ENCODE measurements around the gene PIEZO1.

PIEZO1 gene, protein sequence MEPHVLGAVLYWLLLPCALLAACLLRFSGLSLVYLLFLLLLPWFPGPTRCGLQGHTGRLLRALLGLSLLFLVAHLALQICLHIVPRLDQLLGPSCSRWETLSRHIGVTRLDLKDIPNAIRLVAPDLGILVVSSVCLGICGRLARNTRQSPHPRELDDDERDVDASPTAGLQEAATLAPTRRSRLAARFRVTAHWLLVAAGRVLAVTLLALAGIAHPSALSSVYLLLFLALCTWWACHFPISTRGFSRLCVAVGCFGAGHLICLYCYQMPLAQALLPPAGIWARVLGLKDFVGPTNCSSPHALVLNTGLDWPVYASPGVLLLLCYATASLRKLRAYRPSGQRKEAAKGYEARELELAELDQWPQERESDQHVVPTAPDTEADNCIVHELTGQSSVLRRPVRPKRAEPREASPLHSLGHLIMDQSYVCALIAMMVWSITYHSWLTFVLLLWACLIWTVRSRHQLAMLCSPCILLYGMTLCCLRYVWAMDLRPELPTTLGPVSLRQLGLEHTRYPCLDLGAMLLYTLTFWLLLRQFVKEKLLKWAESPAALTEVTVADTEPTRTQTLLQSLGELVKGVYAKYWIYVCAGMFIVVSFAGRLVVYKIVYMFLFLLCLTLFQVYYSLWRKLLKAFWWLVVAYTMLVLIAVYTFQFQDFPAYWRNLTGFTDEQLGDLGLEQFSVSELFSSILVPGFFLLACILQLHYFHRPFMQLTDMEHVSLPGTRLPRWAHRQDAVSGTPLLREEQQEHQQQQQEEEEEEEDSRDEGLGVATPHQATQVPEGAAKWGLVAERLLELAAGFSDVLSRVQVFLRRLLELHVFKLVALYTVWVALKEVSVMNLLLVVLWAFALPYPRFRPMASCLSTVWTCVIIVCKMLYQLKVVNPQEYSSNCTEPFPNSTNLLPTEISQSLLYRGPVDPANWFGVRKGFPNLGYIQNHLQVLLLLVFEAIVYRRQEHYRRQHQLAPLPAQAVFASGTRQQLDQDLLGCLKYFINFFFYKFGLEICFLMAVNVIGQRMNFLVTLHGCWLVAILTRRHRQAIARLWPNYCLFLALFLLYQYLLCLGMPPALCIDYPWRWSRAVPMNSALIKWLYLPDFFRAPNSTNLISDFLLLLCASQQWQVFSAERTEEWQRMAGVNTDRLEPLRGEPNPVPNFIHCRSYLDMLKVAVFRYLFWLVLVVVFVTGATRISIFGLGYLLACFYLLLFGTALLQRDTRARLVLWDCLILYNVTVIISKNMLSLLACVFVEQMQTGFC (N-terminal part only)

DNA sequence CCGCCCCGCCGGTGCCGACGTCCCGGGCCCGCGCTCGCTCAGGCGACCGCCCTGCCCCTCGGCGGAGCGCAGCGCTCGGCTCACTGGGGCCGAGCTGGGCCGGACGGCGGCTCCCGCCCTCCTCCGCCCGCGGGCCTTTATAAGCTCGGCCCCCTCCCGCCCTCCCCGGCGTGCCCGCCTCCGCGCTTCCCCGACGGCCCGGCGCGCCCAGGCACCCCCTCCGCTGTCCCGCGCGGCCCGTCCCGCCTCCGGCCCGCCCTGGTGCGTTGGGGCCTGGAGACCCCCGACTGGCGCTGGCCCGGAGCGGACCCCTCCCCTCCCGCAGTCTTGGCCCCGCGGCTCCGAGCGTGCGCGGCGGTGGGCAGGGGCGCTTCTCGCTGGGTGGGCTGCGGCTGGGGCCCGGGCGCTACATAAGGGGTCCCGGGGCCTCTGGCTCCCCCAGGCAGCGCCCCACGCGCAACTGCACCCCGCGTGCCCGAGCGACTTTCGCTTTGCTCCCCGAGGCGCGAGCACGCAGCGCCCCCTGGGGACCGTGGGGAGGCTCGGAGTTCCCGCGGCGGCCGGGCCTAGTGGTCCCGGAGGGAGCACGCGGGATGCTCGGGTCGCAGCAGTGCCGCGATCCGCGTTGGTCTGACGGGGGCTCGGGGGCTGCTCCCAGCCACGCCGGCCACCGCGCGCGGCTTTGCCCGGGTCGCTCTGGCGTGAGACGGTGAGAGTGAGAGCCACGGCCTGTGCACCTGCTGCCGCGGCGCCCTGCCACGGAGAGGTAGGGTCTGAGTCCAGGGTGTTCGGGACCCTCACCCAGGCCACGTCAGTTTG is at the start of gene PIEZO1:
Gene PIEZO1, minus strand, starts transcription at position 115 of the 819 bp plus-strand sequence. CDS start 256 bp downstream, outside the sequence.
- H3K4me3 ChIP-seq (ENCODE audit: control insufficient read depth, low read depth, low read length), result peak within 1 kb of the TSS; percentile 58
- TF ChIP-seq, protein P1, sequence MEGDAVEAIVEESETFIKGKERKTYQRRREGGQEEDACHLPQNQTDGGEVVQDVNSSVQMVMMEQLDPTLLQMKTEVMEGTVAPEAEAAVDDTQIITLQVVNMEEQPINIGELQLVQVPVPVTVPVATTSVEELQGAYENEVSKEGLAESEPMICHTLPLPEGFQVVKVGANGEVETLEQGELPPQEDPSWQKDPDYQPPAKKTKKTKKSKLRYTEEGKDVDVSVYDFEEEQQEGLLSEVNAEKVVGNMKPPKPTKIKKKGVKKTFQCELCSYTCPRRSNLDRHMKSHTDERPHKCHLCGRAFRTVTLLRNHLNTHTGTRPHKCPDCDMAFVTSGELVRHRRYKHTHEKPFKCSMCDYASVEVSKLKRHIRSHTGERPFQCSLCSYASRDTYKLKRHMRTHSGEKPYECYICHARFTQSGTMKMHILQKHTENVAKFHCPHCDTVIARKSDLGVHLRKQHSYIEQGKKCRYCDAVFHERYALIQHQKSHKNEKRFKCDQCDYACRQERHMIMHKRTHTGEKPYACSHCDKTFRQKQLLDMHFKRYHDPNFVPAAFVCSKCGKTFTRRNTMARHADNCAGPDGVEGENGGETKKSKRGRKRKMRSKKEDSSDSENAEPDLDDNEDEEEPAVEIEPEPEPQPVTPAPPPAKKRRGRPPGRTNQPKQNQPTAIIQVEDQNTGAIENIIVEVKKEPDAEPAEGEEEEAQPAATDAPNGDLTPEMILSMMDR (IDR thresholded peaks at IDR 0.05; ENCODE audit: control insufficient read depth, insufficient read depth, low read depth, low read length, missing control alignments), result peak; percentile 79
- DNase-seq (ENCODE audit: low read depth), result no peak

DNA sequence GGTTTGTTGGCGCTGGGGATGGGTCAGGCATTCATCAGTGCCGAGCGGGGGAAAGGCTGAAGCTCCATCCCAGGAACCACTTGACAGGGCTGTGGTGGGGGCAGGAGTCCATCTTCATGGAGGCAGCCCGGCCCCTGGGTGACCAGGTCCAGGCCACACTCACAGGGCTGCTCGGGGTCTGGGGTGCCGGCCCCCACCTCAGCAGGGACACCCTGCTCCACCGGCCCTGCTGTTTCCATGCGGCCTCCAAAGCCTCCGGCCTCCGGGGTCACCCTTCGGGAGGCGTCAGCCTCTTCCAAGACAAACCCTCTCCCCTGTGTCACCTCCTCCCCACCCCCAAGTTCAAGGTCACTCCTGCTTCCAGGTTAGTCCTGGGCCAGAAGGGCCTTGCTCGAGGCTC is 49.6 kb upstream of the PIEZO1 start:
- TF ChIP-seq, protein P1 (IDR thresholded peaks at IDR 0.05; ENCODE audit: control insufficient read depth, insufficient read depth, low read depth, low read length, missing control alignments), result no peak
- DNase-seq (ENCODE audit: low read depth), result no peak
- H3K4me3 ChIP-seq (ENCODE audit: control insufficient read depth, low read depth, low read length), result no peak overlapping the region

- TF ChIP-seq, protein P1 (IDR thresholded peaks at IDR 0.05; ENCODE audit: control insufficient read depth, insufficient read depth, low read depth, low read length, missing control alignments), result no peak
- no peak overlapping the region for H3K4me3 ChIP-seq (ENCODE audit: control insufficient read depth, low read depth, low read length)
- no peak for DNase-seq (ENCODE audit: low read depth)
These were observed 48.1 kb upstream of the PIEZO1 start for GRCh38 chr16:88833086-88833485.

- no peak overlapping the region for H3K4me3 ChIP-seq (ENCODE audit: control insufficient read depth, low read depth, low read length)
- no peak for DNase-seq (ENCODE audit: low read depth)
- TF ChIP-seq, protein P1 (IDR thresholded peaks at IDR 0.05; ENCODE audit: control insufficient read depth, insufficient read depth, low read depth, low read length, missing control alignments), result no peak
These were observed 46.8 kb upstream of the PIEZO1 start for GRCh38 chr16:88831838-88832237.

DNA sequence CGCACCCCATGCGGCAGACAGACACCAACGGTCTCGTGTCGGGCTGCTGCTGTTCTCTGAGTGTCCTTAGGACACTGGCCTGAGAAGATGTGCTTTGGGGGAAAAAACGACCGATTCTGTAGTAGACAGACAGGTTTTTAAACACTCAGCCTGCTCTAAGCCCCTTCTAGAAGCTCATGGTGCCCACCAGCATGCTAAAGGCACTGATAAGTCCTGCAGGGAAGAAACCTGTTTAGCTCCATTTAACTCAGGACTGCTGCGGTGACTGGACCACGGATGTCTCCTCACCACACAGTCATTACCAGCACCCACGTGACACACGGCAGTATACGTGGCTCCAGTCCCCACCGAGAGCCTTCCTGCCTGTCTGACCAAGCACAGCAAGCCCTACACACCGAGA is 45.8 kb upstream of the PIEZO1 start:
- H3K4me3 ChIP-seq (ENCODE audit: control insufficient read depth, low read depth, low read length), result no peak overlapping the region
- no peak for DNase-seq (ENCODE audit: low read depth)
- TF ChIP-seq, protein P1 (IDR thresholded peaks at IDR 0.05; ENCODE audit: control insufficient read depth, insufficient read depth, low read depth, low read length, missing control alignments), result no peak
